ENCODE data around the gene CPXM2.

CPXM2 gene

GRCh38 chr10:123891144-123892071 lies at the start of gene CPXM2:
CPXM2 (minus strand) TSS chr10:123891807; CDS start chr10:123891659, 148 bp downstream.
- no peak for DNase-seq (ENCODE audit: low read depth in 2 of 2)

GRCh38 chr10:123939591-123939990 lies 48.0 kb upstream of the CPXM2 start:
- DNase-seq (ENCODE audit: low read depth in 2 of 2): no peak

GRCh38 chr10:123938890-123939289 lies 47.3 kb upstream of the CPXM2 start:
- DNase-seq (ENCODE audit: low read depth in 2 of 2): no peak

GRCh38 chr10:123936426-123936825 lies 44.8 kb upstream of the CPXM2 start:
- DNase-seq (ENCODE audit: low read depth in 2 of 2): no peak

GRCh38 chr10:123935680-123936079 lies 44.1 kb upstream of the CPXM2 start:
- no peak for DNase-seq (ENCODE audit: low read depth in 2 of 2)

GRCh38 chr10:123934846-123935245 lies 43.2 kb upstream of the CPXM2 start:
- DNase-seq (ENCODE audit: low read depth in 2 of 2): no peak

- DNase-seq (ENCODE audit: low read depth in 2 of 2): peak; percentile 88 to 89
Observed at GRCh38 chr10:123930340-123931001, 38.9 kb upstream of the CPXM2 start.

- no peak for DNase-seq (ENCODE audit: low read depth in 2 of 2)
Observed at GRCh38 chr10:123929791-123930190, 38.2 kb upstream of the CPXM2 start.

- no peak for DNase-seq (ENCODE audit: low read depth in 2 of 2)
Observed at GRCh38 chr10:123928427-123928826, 36.8 kb upstream of the CPXM2 start.

GRCh38 chr10:123926401-123927264 lies 35.0 kb upstream of the CPXM2 start:
- no peak for DNase-seq (ENCODE audit: low read depth in 2 of 2)

- no peak for DNase-seq (ENCODE audit: low read depth in 2 of 2)
Observed at GRCh38 chr10:123922126-123922525, 30.5 kb upstream of the CPXM2 start.

GRCh38 chr10:123916775-123917174 lies 25.2 kb upstream of the CPXM2 start:
- no peak for DNase-seq (ENCODE audit: low read depth in 2 of 2)

GRCh38 chr10:123913688-123914268 lies 22.2 kb upstream of the CPXM2 start:
- DNase-seq (ENCODE audit: low read depth in 2 of 2): no peak

GRCh38 chr10:123912871-123913270 lies 21.3 kb upstream of the CPXM2 start:
- no peak for DNase-seq (ENCODE audit: low read depth in 2 of 2)

GRCh38 chr10:123912466-123912865 lies 20.9 kb upstream of the CPXM2 start:
- DNase-seq (ENCODE audit: low read depth in 2 of 2): no peak

- DNase-seq (ENCODE audit: low read depth in 2 of 2): no peak
Observed at GRCh38 chr10:123911866-123912265, 20.3 kb upstream of the CPXM2 start.

GRCh38 chr10:123909866-123910265 lies 18.3 kb upstream of the CPXM2 start:
- no peak for DNase-seq (ENCODE audit: low read depth in 2 of 2)

GRCh38 chr10:123909426-123909825 lies 17.8 kb upstream of the CPXM2 start:
- no peak for DNase-seq (ENCODE audit: low read depth in 2 of 2)

- no peak for DNase-seq (ENCODE audit: low read depth in 2 of 2)
Observed at GRCh38 chr10:123908379-123908778, 16.8 kb upstream of the CPXM2 start.

GRCh38 chr10:123906884-123907652 lies 15.5 kb upstream of the CPXM2 start:
- no peak for DNase-seq (ENCODE audit: low read depth in 2 of 2)

GRCh38 chr10:123906296-123906695 lies 14.7 kb upstream of the CPXM2 start:
- peak; percentile 50 to 56 for DNase-seq (ENCODE audit: low read depth in 2 of 2)

All from fibroblast of skin of left biceps (primary cell).